Measurements from ENCODE around the gene TSR2.

Gene TSR2

GRCh38 chrX:54439960-54440871 lies at the start of gene TSR2:
Gene TSR2, plus strand, starts transcription at chrX:54440404. Its CDS starts 18 bp downstream, at chrX:54440422.
- peak; percentile 65 to 69 for DNase-seq (ENCODE audit: low read depth in 2 of 2)

- DNase-seq (ENCODE audit: low read depth in 2 of 2): no peak
Measured at GRCh38 chrX:54397113-54397512, 43.1 kb upstream of the TSR2 start.

- DNase-seq (ENCODE audit: low read depth in 2 of 2): no peak
Measured at GRCh38 chrX:54407266-54407665, 32.9 kb upstream of the TSR2 start.

GRCh38 chrX:54411732-54412131 lies 28.5 kb upstream of the TSR2 start:
- DNase-seq (ENCODE audit: low read depth in 2 of 2): no peak

- DNase-seq (ENCODE audit: low read depth in 2 of 2): peak; percentile 2 to 4
Measured at GRCh38 chrX:54413753-54414152, 26.5 kb upstream of the TSR2 start.

GRCh38 chrX:54415534-54416350 lies 24.5 kb upstream of the TSR2 start:
- no peak for DNase-seq (ENCODE audit: low read depth in 2 of 2)

- no peak for DNase-seq (ENCODE audit: low read depth in 2 of 2)
Measured at GRCh38 chrX:54416965-54417364, 23.2 kb upstream of the TSR2 start.

GRCh38 chrX:54419559-54420302 lies 20.5 kb upstream of the TSR2 start:
- no peak for DNase-seq (ENCODE audit: low read depth in 2 of 2)

GRCh38 chrX:54422168-54422567 lies 18.0 kb upstream of the TSR2 start:
- no peak for DNase-seq (ENCODE audit: low read depth in 2 of 2)

GRCh38 chrX:54423161-54423888 lies 16.9 kb upstream of the TSR2 start:
- DNase-seq (ENCODE audit: low read depth in 2 of 2): no peak

GRCh38 chrX:54427837-54428424 lies 12.3 kb upstream of the TSR2 start:
- no peak for DNase-seq (ENCODE audit: low read depth in 2 of 2)

- no peak for DNase-seq (ENCODE audit: low read depth in 2 of 2)
Measured at GRCh38 chrX:54430519-54430918, 9.7 kb upstream of the TSR2 start.

- no peak for DNase-seq (ENCODE audit: low read depth in 2 of 2)
Measured at GRCh38 chrX:54435121-54435520, 5.1 kb upstream of the TSR2 start.

GRCh38 chrX:54442790-54443189 lies 2.6 kb downstream of the TSR2 start:
- no peak for DNase-seq (ENCODE audit: low read depth in 2 of 2)

- no peak for DNase-seq (ENCODE audit: low read depth in 2 of 2)
Measured at GRCh38 chrX:54444752-54445151, 4.5 kb downstream of the TSR2 start.

- DNase-seq (ENCODE audit: low read depth in 2 of 2): no peak
Measured at GRCh38 chrX:54446084-54446483, 5.9 kb downstream of the TSR2 start.

GRCh38 chrX:54447461-54447860 lies 7.3 kb downstream of the TSR2 start:
- no peak for DNase-seq (ENCODE audit: low read depth in 2 of 2)

- no peak for DNase-seq (ENCODE audit: low read depth in 2 of 2)
Measured at GRCh38 chrX:54449929-54450328, 9.7 kb downstream of the TSR2 start.

- DNase-seq (ENCODE audit: low read depth in 2 of 2): no peak
Measured at GRCh38 chrX:54452920-54453319, 12.7 kb downstream of the TSR2 start.

- DNase-seq (ENCODE audit: low read depth in 2 of 2): no peak
Measured at GRCh38 chrX:54470054-54470760, 30.0 kb downstream of the TSR2 start.

All from fibroblast of skin of left quadriceps (primary cell).